HS-5 (cell line): Measurements from ENCODE around the gene VPS41.
"Not testable (repeated sequence)": the region's sequence is repeated elsewhere in the genome, so short reads cannot be mapped to it uniquely, and the experiment has no call there.

Experiments
- DNase-seq: peaks from one replicate; pipeline ENCODE4 v3.0.0-alpha.2; 2012; ENCODE audit warnings: low read depth

VPS41 gene

DNA sequence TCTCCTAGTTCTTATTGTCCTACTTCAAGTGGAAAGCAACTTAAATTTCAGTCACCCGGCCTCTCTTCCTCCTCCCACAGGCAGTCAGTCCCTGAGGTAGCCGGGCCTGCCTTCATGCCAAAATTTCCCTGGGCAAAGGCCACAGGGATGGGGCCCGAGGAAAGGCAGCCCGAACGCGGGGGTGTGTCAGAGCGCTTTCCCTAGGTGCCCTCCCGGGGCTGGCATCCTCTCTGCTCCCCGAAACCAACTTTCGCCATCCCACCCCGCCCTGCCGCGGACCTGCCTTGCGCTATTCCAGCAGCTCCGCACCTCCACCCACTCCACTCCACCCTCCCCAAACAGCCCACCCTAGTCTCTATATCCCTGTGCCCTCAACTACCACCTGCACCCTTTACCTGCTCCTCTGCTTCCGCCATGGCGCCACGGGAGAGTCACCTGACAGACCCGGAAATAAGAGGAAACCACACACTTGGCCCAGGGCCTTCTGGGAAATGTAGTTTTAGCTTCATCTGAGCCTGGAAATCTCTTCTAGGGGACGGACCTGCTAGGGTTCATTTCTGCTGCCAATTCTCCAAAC lies at the start of gene VPS41:
VPS41 (minus strand) TSS at position 433 of the 577 bp plus-strand sequence; CDS start at position 416, 17 bp downstream.
- peak; percentile 50 for DNase-seq

DNA sequence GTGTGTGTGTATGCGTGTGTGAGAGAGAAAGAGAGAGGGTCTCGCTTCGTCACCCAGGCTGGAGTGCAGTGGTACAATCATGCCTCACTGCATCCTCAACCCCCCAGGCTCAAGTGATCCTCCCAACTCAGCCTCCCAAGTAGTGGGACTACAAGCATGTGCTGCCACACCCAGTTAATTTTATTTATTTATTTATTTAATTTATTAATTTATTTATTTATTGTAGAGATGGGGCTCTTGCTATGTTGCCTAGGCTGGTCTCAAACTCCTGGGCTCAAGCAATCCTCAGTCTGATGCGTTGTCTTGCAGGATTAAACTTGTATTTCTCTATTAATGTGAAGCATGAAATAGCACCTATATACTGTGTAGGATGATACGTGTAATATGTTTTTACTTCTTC lies 46.9 kb upstream of the VPS41 start:
- DNase-seq = no peak

DNA sequence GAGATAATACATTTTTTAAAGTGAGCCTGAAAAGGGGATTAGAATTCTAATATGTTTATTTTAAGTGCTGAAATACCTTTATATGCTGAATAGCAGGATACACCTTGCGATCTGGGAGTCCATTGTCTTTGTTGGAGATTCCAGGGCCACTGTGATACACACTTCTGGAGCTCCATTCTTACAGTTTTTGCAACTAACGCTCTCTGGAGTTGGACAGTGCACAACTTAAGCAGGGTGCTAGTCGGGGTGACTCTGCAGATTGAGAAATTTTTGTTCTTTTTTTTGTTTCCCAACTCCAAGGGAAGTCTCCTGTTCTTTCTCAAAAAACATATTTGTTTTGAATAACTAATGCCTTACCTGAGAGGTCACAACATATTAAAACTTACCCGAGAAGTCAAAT lies 45.0 kb upstream of the VPS41 start:
- no peak for DNase-seq

DNA sequence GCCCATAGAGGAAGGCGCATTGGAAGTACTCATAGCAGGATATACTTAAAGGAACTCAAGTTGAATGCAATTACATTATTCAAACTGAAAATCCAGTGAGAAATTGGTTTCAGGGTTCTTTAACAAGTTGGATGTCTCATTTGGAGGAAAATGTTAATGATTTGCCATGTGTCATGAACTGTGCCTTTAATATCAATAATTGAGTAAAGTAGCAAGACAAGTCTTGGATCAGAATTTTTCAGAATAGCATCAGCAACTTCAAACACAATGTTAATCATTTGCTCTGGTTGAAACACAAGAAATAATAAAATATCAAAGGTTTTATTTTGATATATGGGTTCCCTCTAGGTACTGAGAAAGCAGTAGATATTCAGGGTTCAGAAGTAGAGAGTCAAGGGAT lies 44.2 kb upstream of the VPS41 start:
- DNase-seq = no peak

DNA sequence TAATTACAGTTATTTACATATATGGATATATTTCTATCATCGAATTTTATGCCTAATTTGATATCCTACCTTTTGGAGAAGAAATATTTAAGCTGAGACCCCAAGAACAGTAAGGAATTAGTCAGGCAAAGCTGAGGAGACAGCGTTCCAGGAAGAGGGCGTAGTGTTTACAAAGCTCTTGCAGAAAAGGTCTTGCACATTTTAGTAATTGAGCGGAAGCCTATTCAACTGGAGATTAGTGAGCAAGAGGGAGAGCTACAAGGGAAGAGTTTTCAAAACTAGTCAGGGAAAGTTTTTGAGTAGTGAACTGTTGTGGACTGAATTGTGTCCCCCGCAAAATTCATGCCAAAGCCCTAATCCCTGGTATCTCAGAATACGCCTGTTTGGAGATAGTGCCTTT lies 42.2 kb upstream of the VPS41 start:
- DNase-seq = no peak

DNA sequence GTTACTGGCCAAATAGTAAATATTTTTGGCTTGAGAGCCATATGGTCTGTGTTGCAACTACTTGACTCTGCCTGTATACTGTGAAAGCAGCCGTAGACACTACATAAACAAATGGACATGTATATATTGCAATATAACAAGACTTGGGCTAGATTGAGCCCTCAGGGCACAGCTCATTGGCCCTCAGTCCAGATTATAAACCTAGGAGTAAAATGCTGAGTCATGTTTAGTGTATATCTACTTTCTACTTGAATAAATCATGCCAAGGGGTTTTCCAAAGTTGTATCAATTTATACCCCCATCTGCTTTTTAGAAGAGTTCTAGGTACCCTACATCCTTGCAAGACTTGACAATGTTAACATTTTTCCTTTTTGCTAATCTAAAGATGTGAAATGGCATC lies 41.3 kb upstream of the VPS41 start:
- no peak for DNase-seq

DNA sequence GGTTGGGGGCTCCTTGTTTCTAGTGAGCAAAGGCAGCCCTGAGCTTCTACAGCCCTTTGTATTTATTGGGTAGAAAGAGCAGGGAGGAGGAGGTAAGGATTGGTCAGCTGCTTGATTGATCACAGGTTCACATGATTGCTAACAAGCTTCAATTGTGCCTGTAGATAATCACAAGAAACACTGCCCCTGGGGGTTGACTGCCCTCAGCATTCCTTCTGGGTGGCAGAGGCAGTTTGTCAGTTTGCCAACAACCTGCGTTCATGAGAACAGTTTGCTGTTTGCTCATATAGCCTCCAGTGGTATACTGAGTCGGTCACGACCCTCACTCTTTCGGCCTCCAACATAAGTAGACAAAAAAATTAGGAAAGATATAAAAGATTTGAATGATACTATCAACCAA lies 38.5 kb upstream of the VPS41 start:
- DNase-seq = not testable (repeated sequence)

DNA sequence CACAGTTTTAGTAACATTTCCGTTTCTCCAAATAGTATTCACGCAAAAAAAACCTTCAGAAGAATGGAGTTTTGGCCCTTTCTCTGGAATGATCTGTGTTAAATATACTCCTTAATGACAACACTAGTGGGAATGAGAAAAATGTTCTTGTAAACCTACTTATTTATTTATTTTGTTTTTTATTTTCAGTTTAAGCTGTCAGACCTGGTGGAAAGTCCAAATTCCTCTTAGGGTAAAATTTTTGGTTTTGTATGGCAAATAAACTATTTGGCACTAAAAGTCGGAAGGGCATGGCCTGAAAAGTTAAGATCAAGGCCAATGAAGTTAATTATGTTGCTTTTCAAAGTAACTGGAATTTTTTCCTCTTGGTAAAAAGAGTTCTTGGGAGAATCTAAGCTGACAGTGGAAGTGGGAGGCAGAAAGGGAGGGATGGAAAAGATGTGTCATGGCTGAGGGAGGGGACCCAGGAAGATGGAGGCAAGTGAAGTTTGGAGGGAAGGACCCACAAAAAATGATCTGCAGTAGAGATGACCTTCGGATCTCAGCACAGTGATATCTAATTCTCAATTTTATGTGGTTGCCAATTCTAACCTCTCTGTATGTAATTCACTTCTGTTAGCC lies 33.5 kb upstream of the VPS41 start:
- DNase-seq = no peak

DNA sequence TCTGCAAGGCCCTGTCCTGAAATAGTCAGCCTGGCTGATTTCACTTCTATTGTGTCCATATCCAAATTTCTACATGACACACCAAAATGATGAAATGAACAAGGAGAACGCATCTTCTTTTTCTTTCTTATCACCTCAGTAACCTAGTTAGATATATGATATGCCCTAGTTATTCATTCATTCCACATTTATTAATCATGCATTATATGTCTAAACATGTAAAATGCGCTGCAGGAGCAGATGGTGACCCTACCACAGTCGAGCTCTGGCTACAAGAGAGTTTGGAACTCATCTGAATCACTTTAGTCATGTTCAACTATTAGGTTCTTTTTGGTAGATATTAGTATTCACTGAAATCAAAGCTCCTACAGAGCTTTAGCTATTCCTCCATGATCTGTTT lies 31.8 kb upstream of the VPS41 start:
- DNase-seq = no peak

DNA sequence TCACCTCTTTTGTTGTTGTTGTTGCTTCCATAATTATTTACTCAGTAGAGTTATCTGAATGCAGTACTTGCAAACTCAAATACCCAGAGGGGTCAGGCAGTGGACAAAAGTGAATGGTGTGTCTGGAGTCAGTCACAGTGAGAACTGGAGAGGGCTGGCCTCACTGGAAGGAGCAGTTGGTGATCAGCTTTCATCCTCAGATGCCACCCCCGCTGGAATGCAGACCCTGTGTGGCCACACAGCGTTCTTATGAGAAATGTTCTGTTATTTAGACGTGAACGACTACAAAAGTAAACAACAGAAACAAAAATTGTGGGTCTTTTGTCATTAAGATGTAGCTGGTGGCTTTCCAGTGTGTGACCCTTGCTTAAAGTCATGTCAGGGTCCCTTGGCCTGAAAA lies 29.6 kb upstream of the VPS41 start:
- no peak for DNase-seq

DNA sequence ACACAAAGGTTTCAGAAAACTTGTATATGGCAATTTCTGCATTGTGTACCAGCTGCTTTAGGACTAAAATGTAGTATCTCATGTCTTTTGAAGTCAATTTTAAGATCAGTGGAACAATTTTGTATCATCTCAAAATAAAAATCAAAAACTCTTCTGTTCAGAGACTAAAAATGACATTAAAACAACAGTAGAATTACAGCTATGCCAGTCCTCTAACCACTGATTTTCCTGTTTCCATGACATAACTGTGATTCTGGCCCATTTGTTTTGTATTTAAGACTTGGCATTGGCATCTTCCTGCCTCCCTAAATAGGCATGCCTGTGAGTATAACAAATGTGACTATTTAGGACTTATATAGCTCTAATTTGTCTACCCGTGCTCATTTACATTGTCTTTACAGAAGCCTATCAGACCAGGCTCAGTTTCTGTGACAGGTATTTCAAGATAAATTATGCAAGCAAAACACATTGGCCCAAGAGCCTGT lies 29.1 kb upstream of the VPS41 start:
- no peak for DNase-seq

DNA sequence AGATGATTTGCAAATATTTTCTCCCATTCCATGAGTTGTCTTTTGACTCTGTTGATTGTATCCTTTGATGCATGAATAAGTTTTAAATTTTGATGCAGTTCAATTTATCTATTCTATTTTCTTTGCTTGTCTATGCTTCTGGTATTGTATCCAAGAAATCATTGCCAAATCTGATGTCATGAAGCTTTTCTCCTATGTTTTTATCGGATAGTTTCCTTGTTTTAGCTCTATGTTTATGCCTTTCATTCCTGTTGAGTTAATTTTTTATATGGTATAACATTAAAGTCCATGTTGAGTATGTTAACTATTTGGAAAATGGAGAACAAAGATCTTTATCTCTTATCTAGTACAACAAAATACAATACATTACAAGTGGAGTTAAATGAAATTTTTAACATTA lies 27.6 kb upstream of the VPS41 start:
- DNase-seq = no peak

DNA sequence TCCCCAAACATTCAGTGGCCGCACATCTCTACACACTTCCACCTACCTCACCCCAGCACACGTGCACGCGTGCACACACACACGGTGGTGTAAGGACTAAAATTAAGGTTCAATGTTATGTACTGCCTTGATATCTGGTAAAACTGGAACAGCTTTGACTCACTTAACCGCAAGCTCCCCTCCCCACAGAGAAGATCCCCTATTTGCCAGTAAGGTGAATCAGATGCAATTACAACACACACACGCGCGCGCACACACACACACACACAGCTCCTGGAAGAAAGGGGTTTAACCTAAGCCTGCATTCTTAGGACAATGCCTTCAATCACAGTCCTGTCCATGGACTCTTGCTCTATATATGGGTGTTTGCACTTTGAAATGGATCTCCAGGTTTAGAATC lies 25.5 kb upstream of the VPS41 start:
- DNase-seq = no peak

DNA sequence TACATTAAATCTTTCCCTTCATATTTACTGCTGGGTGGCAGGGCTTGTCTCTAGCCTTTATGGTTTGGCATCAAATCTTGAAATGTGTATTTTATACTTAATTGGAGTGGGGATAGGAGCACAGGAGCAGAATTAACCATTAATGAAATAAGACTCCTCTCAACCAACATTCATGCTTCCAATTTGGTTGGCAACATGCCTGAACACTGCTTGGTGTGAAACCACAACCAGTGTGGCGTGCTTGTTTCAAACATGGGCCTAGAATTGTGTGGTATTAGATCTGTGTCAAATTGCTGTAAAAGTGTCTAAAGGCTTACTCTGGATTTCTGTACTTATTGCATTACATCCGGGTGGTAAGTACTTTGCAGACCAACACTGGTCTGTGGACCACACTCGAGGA lies 25.1 kb upstream of the VPS41 start:
- DNase-seq = no peak

DNA sequence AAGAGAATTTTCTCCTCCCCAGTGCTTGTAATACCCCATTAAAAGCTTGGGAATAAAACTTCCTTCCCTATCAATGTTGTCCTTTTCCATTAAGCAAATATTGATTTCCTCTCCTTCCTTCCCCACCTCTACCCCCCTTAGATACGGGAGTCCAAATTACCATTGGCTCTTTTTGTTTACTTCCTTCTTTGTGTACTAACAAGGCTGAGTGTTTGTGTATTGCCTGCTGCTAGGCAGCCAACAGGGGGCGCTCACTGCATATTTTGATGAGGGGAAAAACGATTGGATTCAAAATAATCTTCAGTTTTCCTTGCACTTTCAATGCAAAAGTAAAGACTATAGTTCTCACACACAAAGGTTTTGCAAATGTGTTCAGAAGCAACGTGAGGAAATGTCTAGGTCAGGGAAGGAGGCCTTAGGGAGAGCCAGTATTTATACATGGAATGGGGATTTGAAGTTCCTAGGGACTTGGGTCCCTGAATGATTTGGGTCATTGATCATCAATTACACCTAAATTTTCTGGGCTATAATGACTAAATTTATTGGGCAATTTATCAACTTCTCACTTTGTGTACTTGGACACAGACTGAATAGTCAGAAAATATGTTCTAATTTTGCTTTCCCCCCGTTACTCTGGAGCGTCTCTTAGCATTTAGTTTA lies 23.6 kb upstream of the VPS41 start:
- no peak for DNase-seq

DNA sequence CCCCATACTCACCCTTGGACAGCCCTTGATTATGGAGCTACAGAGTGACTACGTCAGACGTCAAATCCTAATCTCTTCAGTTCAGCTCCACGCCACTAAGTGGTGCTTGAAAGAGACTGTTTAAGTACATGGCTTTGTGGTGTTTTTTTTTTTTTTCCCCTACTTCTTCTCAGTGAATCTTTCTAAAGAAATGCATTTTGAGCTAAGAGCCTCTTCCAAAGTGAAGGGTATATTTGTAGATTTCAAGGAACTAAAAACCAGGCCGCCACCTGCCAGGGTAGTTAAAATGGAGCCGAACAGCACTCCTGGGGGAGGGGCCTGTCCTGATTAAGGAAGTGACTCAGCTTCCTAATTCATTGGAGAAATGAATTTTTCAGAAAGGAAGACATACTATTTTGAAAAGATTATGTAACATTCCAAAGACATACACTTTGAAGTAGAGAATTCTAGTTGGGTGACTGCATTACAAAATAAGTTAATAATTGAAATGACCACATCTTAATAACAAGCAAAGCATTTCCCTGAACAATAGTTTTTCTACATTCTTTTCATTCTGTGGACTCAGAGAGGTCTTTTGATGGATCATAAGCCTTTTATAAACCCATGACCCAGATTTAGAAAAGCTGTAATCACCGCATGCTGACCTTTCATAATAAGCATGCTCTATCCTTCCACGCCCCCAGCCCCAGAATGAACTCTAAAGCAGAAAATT lies 20.6 kb upstream of the VPS41 start:
- no peak for DNase-seq

DNA sequence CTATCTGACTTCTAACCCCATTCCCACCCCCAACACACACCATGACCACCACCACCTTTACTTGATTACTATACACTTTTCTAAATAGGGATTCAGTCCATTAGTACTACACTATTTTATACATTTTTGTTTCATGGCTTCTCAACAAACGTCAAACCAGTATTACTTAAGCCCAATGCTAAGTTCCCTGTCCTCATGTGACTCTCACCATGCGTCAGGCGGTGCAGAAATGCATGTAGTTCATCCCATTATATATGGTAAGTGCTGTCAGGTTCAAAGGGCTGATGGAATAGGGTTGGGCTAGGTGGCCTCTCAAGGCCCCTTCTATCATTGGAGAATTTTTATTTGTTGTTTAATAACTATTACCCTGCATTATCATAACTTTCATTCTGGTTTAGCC lies 19.5 kb upstream of the VPS41 start:
- no peak for DNase-seq

DNA sequence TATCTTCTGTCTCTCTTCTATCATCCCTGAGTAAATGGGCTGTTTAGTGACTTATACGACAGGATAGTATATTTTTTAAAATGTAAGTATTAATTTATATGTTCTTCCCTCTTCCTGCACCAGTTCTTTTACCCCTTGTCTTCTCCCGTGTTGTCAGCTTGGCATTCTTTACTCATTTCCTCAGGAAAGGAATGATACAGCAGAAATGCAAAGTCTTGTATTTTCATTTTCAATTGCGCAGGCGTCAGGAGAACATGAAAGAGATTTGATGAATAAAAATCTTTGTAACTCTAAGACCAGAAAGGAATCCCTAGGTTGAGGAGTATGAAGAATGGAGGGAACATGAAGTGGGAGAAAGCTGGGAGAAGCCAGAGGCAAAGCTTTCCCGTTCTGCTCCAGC lies 18.8 kb upstream of the VPS41 start:
- DNase-seq = no peak

DNA sequence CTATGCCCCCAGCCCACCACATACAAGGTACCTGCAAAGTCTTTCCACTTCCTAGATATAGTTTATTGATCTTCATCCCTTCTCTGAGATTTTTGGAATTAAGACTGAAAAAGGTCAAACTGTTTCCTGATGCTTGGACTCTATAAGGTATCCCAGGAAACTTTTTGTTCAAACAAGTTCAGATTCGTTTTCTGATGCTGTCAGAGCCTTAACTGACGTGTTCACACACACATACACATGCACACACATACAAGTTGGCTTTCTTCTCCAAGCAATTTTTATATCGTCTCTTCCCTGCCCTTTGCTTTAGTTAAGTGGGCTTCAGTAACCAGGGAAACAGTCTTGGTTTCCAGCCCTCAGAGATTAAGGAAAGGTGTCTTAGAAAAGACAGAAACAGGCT lies 11.7 kb upstream of the VPS41 start:
- DNase-seq = no peak

DNA sequence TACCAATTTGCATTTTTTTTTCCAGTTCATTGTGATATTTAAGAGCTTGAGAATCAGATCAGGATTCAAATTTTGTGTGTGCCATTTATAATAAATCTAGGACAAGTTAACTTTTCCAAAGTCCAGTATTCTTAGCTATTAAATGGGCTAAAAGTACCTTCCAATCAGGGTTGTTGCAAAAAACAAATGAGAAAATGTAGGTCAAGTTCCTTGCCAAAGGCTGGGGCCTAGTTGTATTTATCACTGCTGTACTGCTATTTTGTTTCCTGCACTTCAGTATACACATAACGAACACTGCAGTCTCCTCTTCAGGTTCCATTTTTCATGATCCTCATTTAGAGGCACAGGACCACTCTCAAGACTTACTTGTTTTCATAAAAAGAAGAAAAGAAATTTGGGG lies 7.4 kb upstream of the VPS41 start:
- no peak for DNase-seq

DNA sequence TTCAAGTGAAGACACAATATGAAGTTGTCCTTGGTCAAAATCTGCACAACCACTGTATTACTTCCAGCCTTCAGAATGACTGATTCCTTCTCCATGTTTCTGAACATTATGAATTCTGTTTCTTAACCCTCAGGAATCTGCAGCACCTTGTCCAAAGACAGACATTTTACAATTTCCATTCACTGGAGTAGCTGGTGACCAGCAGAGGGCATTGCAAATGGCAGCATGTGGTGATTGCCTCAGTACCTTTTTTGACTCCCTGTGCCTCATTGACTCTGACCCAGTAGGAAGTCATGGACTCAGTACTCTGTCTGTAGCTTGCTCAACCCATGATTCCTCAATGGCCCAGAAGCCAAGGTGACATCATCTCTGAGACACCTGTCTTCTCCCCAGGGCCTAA lies 879 bp upstream of the VPS41 start:
- no peak for DNase-seq

DNA sequence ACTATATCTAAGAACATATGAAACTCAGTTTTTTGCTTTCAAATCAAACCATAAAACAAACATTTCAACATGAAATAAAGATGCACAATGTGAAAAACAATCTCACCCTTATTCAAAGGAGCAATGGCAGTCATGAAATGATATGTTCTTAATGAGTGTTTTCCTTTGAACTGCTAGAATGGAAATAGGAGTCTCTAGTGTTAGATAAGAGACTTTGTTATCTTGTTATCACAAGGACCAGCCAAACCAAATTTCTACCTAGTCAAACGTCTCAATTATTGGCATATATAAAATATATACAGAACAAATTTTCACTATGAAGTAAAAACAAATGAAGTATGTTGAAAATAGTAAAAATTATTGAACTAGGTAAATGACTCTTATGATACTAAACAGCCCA lies 1.2 kb downstream of the VPS41 start:
- no peak for DNase-seq

DNA sequence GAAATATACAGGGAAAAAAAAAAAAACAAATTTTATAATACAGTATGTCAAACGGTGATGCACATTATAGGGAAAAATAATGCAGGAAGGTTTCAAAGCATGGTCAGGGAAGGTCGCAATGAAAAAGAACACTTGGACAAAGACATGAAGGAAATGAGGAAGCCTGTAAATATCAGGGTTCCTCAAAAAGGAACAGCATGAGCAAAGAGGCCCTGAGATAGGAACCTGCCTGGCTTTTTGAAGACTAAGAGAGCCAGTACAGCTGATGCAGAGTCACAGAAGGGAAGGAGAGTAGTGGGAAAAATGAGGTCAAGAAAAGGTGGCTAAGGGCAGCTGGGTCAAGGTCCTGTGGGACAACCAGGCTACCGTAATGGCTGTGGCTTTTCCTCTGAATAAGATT lies 1.9 kb downstream of the VPS41 start:
- DNase-seq = no peak
